IPS DF 6.9 (cell line): Measurements from ENCODE around the gene PTPRN2.

Experiments used
- DNase-seq: peaks from one replicate; pipeline ENCODE4 v3.0.0-alpha.2; 2013; ENCODE audit warnings: low read depth, low spot score
- H3K27ac ChIP-seq: one replicate; pipeline ENCODE4 v1.5.1; 2013; ENCODE audit warnings: low read length, control low read depth
- H3K27me3 ChIP-seq: 2 replicates; pipeline ENCODE4 v1.6.1; 2013; ENCODE audit warnings: mild to moderate bottlenecking, low read length; ENCODE audit not compliant: control insufficient read depth, insufficient read depth
- H3K36me3 ChIP-seq: 2 replicates; pipeline ENCODE4 v1.6.1; 2013; ENCODE audit warnings: low read length; ENCODE audit not compliant: control insufficient read depth, insufficient read depth
- H3K4me1 ChIP-seq: 2 replicates; pipeline ENCODE4 v1.6.1; 2013; ENCODE audit warnings: low read length; ENCODE audit not compliant: control insufficient read depth, insufficient read depth
- H3K4me3 ChIP-seq: 2 replicates; pipeline ENCODE4 v1.5.1; 2013; ENCODE audit warnings: mild to moderate bottlenecking, low read length
- H3K9me3 ChIP-seq: 2 replicates; pipeline ENCODE4 v1.6.1; 2013; ENCODE audit warnings: low read length, inconsistent platforms; ENCODE audit not compliant: control insufficient read depth, insufficient read depth
- WGBS: extraction: QIAGEN DNeasy Blood & Tissue Kit; methylation state at CpG from one replicate; pipeline ENCODE4 v1.1.7; 2013; ENCODE audit warnings: mixed read lengths, missing lambda C conversion rate; ENCODE audit not compliant: insufficient read length, insufficient coverage; 5-methylcytosine and 5-hydroxymethylcytosine counted together

Gene PTPRN2

DNA sequence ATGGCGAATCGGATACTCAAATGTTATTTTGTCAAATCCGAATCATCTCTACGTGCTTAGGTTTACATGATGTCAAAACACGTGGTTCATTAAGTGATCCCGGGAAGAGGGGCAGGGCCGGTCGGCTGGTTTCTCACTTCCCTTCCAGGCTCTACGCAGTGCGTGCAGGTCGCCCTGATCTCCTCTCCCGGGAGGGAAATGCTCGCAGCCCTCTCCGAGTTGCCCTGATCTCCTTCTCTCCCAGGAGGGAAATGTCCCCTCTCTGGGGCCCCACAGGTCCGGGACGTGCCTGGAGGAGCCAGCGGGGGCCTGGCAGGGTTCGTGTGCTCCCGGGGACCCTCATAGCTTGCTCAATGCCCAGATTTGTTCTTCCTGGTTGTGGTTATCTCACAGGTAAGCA lies 1048.1 kb downstream of the PTPRN2 start:
- Histone ChIP-seq H3K27ac (no peak overlapping the region), H3K36me3 (no peaks in the 10 kb centered on the region), H3K9me3 (peaks cover 23% of the 10 kb centered on the region), H3K4me1 (no peaks in the 10 kb centered on the region), H3K27me3 (no peaks in the 10 kb centered on the region), H3K4me3 (no peak overlapping the region)
- no peak for DNase-seq
- no CpG with 5 or more reads among the region's 19 CpGs for WGBS

DNA sequence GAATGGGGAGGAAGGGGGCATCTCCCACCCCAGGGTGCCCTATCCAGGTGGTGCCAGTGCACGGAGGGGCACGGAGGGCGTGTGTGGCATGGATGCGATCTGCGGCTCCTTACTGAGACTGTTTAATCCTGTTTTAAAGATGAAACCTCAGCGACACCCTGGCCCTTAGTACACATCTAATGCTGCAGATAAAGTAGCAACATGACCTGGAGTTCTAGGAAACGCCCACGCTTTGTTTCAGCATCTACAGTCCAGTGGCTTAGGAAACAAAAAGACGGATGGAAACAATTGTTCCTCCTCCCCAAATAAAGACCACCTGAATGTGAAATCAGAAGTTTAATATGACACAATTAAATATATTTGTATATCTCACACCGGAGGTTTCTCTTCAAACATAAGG lies 1048.9 kb downstream of the PTPRN2 start:
- peaks cover 26% of the 10 kb centered on the region for H3K9me3 ChIP-seq
- H3K4me1 ChIP-seq = no peaks in the 10 kb centered on the region
- H3K36me3 ChIP-seq = no peaks in the 10 kb centered on the region
- no CpG with 5 or more reads among the region's 10 CpGs for WGBS
- no peak for DNase-seq
- no peaks in the 10 kb centered on the region for H3K27me3 ChIP-seq
- no peak overlapping the region for H3K4me3 ChIP-seq
- H3K27ac ChIP-seq = no peak overlapping the region

DNA sequence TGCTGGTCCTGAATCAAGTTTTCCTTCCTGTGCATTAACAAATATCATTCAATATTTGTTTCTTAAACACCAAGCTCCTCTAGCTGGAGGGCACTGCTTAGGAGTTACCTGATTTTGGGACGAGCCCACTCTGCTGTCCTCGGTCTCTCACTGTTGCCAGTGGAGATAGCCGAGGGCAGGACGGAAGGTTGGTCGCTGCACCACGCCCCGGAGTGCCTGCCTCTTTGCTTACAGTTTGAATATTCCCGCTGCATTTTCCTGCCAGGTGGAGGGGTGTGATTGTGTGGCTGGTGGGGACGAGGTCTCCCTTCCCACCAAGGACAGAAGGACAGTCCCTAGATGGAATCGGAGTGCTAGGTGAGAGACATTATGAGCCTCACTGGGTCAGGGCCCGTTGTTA lies 1049.3 kb downstream of the PTPRN2 start:
- Histone ChIP-seq H3K4me3 (no peak overlapping the region), H3K9me3 (peaks cover 28% of the 10 kb centered on the region), H3K36me3 (no peaks in the 10 kb centered on the region), H3K27ac (no peak overlapping the region), H3K27me3 (no peaks in the 10 kb centered on the region), H3K4me1 (no peaks in the 10 kb centered on the region)
- no peak for DNase-seq
- WGBS = no CpG with 5 or more reads among the region's 11 CpGs

DNA sequence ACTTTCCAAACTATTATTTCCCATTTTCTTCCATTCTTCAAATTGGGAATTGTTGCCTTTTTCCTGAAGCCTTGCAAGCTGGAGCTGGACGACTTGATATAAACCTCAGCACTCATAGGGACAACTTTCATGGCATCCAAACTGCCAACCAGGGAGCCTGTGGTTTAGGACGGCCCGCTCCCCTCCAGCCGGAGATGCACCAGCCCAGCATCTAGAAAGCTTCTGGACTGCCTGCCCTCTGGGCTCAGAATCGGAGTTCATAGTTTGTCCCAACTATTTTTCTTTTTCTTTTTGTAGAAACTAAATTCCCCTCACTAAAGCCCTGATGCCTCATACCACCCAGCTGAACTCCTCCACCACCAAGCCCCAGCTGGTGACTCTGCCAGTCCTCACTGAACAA lies 1050.6 kb downstream of the PTPRN2 start:
- H3K36me3 ChIP-seq = no peaks in the 10 kb centered on the region
- H3K27ac ChIP-seq = no peak overlapping the region
- H3K27me3 ChIP-seq = no peaks in the 10 kb centered on the region
- H3K4me1 ChIP-seq = no peaks in the 10 kb centered on the region
- DNase-seq = no peak
- peaks cover 25% of the 10 kb centered on the region for H3K9me3 ChIP-seq
- no CpG with 5 or more reads among the region's 5 CpGs for WGBS
- no peak overlapping the region for H3K4me3 ChIP-seq

DNA sequence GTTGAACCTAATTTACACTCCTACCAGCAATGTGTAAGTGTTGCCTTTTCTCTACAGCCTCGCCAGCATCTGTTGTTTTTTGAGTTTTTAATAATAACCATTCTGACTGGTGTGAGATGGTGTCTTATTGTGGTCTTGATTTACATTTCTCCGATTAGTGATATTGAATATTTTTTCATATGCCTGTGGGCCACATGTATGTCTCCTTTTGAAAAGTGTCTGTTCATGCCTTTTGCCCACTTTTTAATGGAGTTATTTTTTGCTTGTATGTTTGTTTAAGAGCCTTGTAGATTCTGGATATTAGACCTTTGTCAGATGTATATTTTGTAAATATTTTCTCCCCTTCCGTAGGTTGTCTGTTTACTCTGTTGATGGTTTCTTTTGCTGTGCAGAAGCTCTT lies 1055.6 kb downstream of the PTPRN2 start:
- no peak overlapping the region for H3K4me3 ChIP-seq
- WGBS = no CpG with 5 or more reads among the region's 3 CpGs
- no peaks in the 10 kb centered on the region; the same call in 1 of the 2 replicates for H3K36me3 ChIP-seq
- peaks cover 18% of the 10 kb centered on the region for H3K9me3 ChIP-seq
- DNase-seq = no peak
- no peaks in the 10 kb centered on the region for H3K27me3 ChIP-seq
- H3K4me1 ChIP-seq = no peaks in the 10 kb centered on the region
- H3K27ac ChIP-seq = no peak overlapping the region

DNA sequence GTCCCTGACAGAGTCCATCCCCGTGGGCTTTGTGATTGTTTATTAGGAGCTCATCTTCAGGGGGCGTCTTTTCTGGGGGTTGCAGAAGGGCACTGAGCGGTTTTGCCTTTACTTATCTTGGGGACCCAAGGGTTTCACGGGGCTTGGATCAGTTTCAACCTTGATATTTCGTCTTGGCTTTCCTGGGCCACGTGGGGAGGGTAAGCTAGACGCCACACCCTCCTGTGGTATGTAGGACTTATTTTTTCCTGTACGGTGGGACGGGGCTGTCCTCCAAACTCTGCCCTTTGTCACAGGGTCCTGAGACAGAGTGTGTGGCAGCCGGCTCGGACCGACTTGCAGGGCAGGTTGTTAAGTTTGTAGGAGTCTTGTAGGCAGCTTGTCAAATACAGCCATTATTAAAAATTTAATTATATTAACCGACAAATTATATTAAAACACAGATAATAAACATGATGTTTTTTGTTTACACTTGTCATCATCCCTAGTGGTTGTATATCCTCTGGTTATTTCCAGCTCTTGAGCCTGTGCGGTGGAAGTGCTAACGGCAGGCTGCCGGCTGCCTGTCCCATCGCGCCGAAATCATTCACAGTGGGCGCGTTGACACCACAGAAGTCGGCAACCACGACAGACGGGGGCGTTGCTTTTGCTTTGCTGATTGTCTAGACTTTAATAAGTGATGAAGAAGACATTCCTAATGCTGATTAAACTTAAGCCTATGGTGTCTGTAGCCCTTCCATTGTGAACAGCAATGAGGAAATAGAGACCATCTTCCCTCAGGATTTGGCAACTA lies 1057.7 kb downstream of the PTPRN2 start:
- Histone ChIP-seq H3K27me3 (no peaks in the 10 kb centered on the region), H3K36me3 (no peaks in the 10 kb centered on the region; the same call in 1 of the 2 replicates), H3K4me3 (no peak overlapping the region), H3K27ac (no peak overlapping the region), H3K4me1 (no peaks in the 10 kb centered on the region), H3K9me3 (peaks cover 22% of the 10 kb centered on the region)
- no peak for DNase-seq
- WGBS = no CpG with 5 or more reads among the region's 25 CpGs

DNA sequence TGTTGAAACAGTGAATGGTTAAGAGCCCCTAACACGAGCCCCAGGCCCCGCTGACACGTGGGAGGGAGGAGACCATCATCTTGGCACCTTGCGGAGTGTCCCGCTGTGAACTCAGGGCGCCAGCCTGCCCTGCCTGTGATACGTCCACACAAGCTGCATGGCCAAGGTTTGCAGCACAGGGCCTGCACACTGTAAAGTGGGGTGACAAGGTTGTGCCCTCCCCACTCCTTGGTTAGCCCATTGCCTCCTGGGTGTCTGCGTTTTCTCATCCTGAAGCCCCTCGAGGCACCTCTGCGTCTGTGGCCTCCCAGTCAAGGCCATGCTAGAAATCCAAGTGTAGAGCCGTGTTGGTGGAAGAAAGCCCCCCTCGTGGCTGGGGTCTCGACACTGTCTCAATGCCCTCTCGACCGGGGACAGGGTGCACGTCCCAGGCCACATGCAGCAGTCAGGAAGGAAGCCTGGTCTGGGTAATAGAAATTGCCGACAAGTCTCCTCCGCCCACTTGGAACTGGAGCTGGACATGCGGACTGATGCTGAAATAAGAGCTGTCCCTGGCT lies 1058.8 kb downstream of the PTPRN2 start:
- no peak for DNase-seq
- Histone ChIP-seq H3K4me3 (no peak overlapping the region), H3K36me3 (no peaks in the 10 kb centered on the region; the same call in 1 of the 2 replicates), H3K27me3 (no peaks in the 10 kb centered on the region), H3K27ac (no peak overlapping the region), H3K9me3 (peaks cover 22% of the 10 kb centered on the region), H3K4me1 (no peaks in the 10 kb centered on the region)
- WGBS = no CpG with 5 or more reads among the region's 19 CpGs

DNA sequence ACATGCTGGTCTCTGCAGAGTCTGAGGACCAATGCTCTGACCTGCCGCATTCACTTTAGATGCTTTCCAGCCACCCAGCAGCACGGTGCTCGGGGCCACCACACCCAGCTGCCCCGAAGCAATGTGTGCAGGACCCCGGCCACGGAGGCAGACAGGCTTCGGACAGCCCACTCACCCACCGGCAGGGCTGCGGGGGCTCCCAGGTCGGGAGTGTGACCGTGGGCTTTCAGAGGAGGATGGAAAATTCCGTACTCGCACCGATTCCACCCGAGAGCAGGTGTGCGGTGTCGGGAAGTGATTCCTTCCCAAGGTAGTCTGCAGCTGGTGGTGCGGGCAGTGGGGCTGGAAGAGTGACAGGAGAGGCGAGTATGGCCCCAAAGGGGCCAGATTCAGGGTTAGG lies 1059.9 kb downstream of the PTPRN2 start:
- Histone ChIP-seq H3K27ac (no peak overlapping the region), H3K36me3 (no peaks in the 10 kb centered on the region; the same call in 1 of the 2 replicates), H3K4me1 (no peaks in the 10 kb centered on the region; the same call in 1 of the 2 replicates), H3K27me3 (no peaks in the 10 kb centered on the region), H3K4me3 (no peak overlapping the region), H3K9me3 (peaks cover 27% of the 10 kb centered on the region)
- no peak for DNase-seq
- no CpG with 5 or more reads among the region's 19 CpGs for WGBS

DNA sequence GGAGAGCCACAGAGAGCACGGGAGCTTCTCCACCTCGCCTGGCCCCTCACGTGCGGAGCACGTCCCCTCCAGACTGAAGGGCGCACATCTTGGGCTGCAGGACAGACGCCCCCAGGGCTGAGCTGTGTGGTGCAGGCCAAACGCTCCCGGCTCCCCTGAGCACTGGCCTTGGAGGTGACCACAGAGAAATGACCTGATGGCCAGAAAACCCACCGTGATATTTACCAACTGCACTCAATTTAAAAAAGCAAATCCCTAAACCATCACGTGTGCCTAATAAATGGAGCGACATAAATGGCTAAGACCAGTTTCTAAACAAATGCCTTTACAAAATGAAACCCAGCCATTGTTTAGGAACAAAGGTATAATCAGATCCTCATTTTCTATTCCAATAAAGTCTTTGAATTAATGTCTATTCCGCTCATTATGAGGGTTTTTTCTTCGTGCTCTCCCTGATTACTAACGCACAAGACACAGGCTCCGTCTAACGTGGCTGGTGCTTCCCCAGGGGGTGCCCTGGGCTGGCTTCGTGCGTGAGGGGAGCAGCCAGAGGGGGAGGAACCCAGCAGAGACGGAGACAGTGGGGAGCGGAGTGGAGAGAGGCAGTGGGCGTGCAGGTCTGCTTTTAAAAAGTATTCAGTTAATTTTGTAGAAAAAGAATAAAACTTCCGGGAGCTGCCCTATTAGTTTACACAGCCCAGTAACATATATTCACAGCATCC lies 1060.5 kb downstream of the PTPRN2 start:
- no peak for DNase-seq
- no peak overlapping the region for H3K4me3 ChIP-seq
- no CpG with 5 or more reads among the region's 23 CpGs for WGBS
- no peaks in the 10 kb centered on the region for H3K27me3 ChIP-seq
- H3K27ac ChIP-seq = no peak overlapping the region
- peaks cover 29% of the 10 kb centered on the region for H3K9me3 ChIP-seq
- H3K36me3 ChIP-seq = no peaks in the 10 kb centered on the region; the same call in 1 of the 2 replicates
- no peaks in the 10 kb centered on the region; the same call in 1 of the 2 replicates for H3K4me1 ChIP-seq

DNA sequence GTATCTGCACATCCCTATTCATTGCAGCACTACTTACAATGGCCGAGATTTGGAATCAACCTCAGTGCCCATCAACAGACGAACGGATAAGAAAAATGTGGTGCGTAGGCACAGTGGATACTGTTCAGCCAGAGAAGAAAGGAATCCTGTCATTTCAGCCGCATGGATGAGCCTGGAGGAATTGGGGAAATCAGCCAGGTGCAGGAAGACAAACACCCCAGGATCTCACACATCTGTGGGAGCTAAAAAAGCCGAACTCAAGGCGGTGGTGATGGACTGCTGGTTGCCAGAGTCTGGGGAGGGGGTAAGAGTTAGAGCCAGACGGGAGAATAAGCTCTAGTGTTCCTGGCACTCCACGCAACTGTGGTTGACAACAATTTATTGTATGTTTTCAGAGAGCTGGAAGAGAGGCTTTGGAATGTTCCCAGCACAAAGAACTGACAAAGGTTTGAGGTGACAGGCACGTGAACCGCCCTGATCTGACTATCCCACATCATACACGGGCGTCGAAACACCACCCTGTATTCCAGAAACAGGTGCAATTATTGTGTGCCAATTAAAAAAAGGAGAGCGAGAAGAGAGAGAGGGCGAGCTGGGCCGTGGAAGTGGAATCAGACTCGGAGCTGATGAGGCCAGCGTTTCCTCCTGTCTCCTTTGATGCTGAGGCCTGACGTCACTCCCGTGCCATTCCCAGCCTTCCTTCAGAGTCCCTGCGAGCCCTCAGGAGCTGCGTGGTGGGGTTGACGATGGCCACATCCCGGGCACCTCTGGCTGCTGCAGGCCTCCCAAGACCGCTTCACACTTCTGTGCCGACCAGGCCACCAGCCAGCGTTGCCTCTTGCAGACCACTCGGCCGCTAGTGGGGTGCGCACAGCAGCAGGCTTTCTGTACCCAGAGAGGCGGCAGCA lies 1061.4 kb downstream of the PTPRN2 start:
- H3K9me3 ChIP-seq = peaks cover 31% of the 10 kb centered on the region
- no peak for DNase-seq
- no CpG with 5 or more reads among the region's 32 CpGs for WGBS
- H3K4me3 ChIP-seq = no peak overlapping the region
- no peak overlapping the region for H3K27ac ChIP-seq
- no peaks in the 10 kb centered on the region; the same call in 1 of the 2 replicates for H3K4me1 ChIP-seq
- no peaks in the 10 kb centered on the region; the same call in 1 of the 2 replicates for H3K36me3 ChIP-seq
- no peaks in the 10 kb centered on the region for H3K27me3 ChIP-seq
